NCI-H2171 treated with DMSO at 0.1 percent for 48 hours (cell line): ENCODE results near the gene L2HGDH.

Source experiments
- DNase-seq: peaks from one replicate; lab custom pipeline; 2025; lab: John Stamatoyannopoulos, UW

Gene L2HGDH

DNA sequence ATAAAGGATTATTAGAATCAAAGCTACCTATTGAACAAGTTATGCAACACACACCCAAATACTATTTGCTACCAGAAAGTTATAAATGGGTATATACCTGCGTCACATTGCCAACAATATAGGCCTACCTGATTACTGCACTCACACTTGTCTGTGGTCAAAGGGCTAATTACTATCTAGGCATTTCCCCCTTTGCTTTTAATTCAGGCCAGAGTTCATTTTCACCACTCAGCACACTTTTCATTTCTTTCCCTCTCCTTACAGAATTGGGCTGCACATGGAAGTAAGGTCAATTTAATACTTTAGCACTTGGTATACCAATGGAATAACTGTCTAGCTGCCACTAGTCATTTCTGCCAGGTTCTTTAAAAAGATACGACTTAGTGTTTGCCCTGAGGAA lies 82.3 kb downstream of the L2HGDH start:
- DNase-seq: no peak

DNA sequence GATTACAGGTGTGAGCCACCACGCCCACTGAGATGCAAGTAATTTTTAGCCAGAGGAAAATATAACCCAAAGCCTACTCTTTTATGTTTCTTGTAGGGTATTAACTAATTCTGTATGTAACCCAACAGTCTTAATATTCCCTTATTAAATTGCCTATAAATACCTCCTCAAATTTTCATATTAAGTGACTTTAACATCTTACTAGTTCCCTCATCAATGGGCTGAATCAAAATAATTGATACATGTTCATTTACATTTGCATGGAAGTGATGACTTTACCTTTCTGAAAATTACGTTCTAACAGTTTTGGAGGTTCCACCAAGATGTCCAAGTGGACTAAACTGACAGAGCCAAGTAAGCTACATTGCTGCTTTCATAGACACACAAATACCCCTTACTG lies 83.7 kb downstream of the L2HGDH start:
- DNase-seq: no peak

GRCh38 chr14:50225974-50226297 lies 86.1 kb downstream of the L2HGDH start:
- no peak for DNase-seq

DNA sequence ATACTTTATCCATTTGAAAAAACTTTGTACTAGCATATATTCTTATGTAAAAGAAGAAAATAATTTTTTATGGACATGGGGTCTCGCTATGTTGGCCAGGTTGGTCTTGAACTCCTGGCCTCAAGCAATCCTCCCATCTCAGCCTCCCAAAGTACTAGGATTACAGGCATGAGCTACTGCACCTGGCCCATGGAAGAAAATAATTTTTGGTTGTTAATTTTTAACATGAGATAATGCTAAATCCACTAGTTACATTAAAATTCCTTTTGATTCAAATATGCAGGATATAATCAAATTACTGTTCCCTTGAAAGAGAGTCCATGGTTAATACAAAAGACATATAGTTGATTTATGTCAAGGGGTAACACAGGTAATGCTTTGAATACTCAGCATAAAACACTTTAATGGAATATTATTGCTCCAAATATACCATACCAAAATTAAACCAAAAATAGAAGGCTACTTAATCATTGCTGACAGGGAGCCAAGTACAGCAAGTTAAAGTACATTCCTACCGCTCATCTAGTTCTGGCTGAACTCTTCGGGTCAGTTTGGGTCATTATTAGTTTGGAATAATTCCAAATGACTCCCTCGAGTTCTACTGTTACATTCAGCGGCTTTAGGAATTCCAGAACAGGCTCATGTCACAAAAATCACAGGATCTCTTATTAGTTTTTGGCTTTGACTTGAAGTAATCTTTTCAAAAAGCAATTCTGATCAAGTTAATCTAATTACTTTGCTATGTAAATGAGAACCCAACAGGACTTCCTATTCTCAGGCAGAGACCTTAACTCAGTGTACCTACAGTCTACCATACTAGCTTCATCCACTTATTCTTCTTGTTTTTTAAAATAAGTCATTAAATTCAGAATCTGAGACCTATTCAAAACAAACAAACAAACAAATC lies 86.7 kb downstream of the L2HGDH start:
- no peak for DNase-seq

- DNase-seq: no peak
These were observed 89.9 kb downstream of the L2HGDH start for GRCh38 chr14:50222055-50222613.

DNA sequence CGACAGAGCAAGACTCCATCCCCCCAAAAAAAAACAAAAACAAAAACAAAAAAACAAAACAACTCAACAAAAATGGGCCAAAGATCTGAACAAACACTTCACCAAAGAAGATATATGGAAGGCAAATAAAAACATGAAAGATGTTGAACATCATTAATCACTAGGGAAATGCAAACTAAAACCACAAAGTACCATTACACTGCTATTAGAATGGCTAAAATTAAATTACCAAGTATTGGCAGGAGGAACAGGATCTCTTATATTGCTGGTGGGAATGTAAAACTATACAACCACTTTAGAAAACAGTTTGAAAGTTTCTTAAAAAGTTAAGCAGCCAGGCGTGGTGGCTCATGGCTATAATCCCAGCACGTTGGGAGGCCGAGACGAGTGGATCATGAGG lies 93.5 kb downstream of the L2HGDH start:
- no peak for DNase-seq

DNA sequence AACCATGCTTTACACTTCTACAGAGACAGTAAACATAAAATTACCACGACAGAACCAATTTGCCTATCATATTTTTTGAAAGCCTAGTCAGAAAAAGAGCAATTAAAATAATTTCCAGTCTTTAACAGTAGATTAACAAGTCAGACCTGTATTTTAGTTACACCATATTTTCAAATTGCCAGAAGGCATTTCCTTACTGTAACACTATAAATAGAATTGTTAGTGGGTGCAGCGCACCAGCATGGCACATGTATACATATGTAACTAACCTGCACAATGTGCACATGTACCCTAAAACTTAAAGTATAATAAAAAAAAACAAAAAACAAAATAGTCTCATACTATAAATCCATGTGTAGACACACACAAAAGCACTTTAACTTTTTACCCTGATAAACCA lies 96.6 kb downstream of the L2HGDH start:
- DNase-seq: no peak

- DNase-seq: no peak
These were observed 98.2 kb downstream of the L2HGDH start for GRCh38 chr14:50213795-50214194.

DNA sequence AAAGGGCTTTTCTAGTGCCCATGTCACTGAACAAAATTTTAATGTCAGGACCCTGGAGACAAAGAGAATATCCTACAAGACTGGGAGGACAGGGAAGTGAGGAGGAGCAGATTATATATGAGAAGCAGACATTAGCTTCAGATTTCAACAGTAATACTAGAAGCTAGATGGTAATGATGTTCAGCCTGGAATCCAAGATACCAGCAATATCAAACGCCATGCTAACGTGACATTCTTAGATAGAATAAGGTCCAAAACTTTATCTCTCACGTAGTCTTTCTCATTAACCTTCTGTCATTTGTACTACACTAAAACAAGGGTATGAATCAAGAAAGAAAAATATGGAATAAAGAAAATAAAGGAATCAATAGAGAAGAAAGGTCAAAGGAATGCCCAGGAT lies 99.3 kb downstream of the L2HGDH start:
- no peak for DNase-seq

- DNase-seq: no peak
These were observed 102.0 kb downstream of the L2HGDH start for GRCh38 chr14:50210074-50210473.

GRCh38 chr14:50198499-50198898 lies 113.5 kb downstream of the L2HGDH start:
- no peak for DNase-seq

GRCh38 chr14:50191499-50191898 lies 120.5 kb downstream of the L2HGDH start:
- no peak for DNase-seq
